Stomach smooth muscle (tissue), 2 donors: ENCODE data around the gene FEM1B.

Experiments
- H3K27ac ChIP-seq: one replicate; pipeline ENCODE4 v1.7.0; 2013; ENCODE audit warnings: mild to moderate bottlenecking, low read length, inconsistent platforms
- H3K27me3 ChIP-seq, 2 donors: one replicate each; pipeline ENCODE4 v1.7.0; 2013; ENCODE audit warnings: low read length in 2 of 2; ENCODE audit not compliant: insufficient read depth in 2 of 2, control insufficient read depth in 1 of 2
- H3K36me3 ChIP-seq, 2 donors: one replicate each; pipeline ENCODE4 v1.7.0; 2013; ENCODE audit warnings: low read length in 2 of 2; ENCODE audit not compliant: control insufficient read depth in 2 of 2, insufficient read depth in 2 of 2
- H3K4me1 ChIP-seq: one replicate; pipeline ENCODE4 v1.7.0; 2013; ENCODE audit warnings: low read length; ENCODE audit not compliant: control insufficient read depth, insufficient read depth
- H3K4me3 ChIP-seq, 2 donors: one replicate each; pipeline ENCODE4 v1.7.0; 2013; ENCODE audit warnings: low read length in 2 of 2
- H3K9ac ChIP-seq, 2 donors: one replicate each; pipeline ENCODE4 v1.7.0; 2013; ENCODE audit warnings: low read length in 2 of 2, mild to moderate bottlenecking in 1 of 2
- H3K9me3 ChIP-seq, 2 donors: one replicate each; pipeline ENCODE4 v1.7.0; 2013; ENCODE audit warnings: low read length in 2 of 2; ENCODE audit not compliant: control insufficient read depth in 2 of 2
- donor health status: healthy.
- donor health status: Pancreatic carcinoma.

The FEM1B gene

DNA sequence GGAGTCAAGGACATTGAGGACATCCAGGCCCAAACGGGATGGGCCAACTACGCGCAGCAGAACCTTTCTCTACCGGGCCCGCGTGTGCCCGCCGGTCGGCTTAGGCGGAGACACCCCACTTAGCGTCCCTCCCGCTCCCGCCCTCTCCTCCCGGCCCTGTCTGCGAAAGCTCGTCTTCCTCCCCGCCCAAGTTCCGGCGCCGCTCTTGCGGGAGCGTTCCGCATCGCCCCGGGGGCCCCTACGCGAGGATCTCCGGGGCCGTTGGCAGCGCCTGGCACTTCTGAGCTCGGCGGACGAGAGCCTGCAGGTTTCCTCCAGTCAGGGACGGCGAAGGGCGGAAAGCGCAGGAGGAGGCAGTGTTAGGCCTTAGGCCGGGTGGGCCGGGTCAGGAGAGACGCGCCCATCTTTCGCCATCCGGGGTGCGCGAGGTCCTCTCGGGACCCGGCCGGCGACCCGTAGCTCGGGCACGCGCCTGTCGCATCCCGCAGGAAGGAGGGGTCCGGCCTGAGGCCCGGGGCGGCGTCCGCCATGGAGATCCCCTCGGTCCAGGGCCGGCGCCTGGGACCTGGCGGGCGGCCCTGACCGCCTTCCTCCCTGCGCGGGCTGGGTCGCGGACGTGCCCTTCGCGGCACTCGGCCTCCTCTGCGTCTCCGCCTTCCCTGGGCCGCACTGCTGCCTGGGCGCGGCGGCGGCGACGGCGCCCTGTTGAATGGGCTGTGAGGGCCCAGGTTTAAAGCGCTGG is at the start of gene FEM1B:
Gene FEM1B, plus strand, starts transcription at position 143 of the 742 bp plus-strand sequence. CDS start 673 bp downstream, outside the sequence.
- H3K36me3 ChIP-seq: no peaks in the 10 kb centered on the region
- H3K9me3 ChIP-seq: no peaks in the 10 kb centered on the region
- H3K27ac ChIP-seq: peak within 1 kb of the TSS; percentile 100
- H3K4me1 ChIP-seq: peaks cover 30% of the 10 kb centered on the region
- no peaks in the 10 kb centered on the region for H3K27me3 ChIP-seq
- peak within 1 kb of the TSS; percentile 90 to 99 for H3K4me3 ChIP-seq
- H3K9ac ChIP-seq: peak within 1 kb of the TSS; percentile 98 to 99

DNA sequence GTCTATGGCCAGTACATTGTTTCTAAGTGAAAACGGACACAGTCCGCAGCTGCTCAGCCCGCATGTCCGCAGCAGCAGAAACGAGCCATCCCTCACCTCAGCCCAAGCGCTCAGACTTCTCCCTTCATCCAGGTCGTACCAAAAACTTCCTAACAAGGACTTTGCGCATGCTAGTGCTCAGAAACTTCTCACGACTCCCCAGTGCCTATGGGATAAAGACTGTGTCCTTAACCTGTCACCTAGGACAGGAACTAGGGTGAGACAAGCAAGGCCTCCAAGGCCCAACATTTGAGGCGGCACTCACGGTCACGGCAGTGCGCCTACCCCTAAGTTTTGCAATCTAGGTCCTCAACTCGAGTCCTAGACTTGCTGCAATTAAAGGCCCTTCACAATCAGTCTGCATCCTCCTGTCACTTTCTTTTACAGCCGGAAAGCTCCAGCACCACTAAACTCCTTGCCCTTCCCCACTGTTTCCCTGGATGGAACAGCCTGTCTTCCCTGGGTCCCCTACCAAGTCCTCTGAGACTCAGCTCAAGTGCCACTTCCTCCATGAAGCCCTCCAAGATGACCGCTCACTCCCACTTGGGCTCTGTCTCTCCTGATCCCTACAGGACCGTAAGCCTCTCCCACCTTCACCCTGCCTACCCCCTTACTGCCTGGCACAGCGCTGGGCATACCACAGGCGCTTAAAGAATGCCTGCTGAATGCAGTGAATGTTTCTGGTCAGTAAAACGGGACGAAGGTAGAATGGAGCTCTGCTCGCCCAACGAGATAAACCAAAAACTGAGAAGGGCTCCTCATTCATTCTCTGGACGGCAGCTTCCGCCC is 49.2 kb upstream of the FEM1B start:
- Histone ChIP-seq H3K9ac (peak overlapping the region; percentile 64 to 76), H3K9me3 (no peaks in the 10 kb centered on the region), H3K27ac (no peak overlapping the region), H3K27me3 (no peaks in the 10 kb centered on the region), H3K4me1 (peaks cover 22% of the 10 kb centered on the region), H3K4me3 (peak overlapping the region; percentile 83 to 84), H3K36me3 (no peaks in the 10 kb centered on the region)

DNA sequence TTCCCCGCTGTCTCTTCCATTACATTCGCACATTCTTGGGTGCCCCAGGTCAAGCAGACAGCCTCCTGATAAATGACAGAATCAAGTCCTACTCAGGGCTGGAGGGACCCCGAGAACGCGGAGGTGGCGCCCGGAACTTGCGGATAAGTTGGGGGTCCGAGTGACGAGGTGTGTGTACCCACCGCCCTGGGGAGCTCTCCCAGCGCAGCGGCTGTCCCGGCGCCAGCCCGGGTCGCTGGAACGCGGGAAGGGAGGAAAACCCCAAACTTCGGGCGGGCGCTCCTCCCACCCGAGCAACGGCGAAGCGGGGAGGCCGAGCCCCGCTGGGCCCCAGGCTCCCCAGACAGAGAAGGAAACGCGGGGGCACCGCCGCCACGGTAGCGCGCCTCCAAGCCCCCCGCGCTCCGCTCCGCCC is 48.6 kb upstream of the FEM1B start:
- Histone ChIP-seq H3K9ac (peak overlapping the region; percentile 64 to 76), H3K27ac (peak overlapping the region; percentile 18), H3K4me1 (peaks cover 22% of the 10 kb centered on the region), H3K36me3 (no peaks in the 10 kb centered on the region), H3K27me3 (no peaks in the 10 kb centered on the region), H3K9me3 (no peaks in the 10 kb centered on the region), H3K4me3 (peak overlapping the region; percentile 83 to 84)

DNA sequence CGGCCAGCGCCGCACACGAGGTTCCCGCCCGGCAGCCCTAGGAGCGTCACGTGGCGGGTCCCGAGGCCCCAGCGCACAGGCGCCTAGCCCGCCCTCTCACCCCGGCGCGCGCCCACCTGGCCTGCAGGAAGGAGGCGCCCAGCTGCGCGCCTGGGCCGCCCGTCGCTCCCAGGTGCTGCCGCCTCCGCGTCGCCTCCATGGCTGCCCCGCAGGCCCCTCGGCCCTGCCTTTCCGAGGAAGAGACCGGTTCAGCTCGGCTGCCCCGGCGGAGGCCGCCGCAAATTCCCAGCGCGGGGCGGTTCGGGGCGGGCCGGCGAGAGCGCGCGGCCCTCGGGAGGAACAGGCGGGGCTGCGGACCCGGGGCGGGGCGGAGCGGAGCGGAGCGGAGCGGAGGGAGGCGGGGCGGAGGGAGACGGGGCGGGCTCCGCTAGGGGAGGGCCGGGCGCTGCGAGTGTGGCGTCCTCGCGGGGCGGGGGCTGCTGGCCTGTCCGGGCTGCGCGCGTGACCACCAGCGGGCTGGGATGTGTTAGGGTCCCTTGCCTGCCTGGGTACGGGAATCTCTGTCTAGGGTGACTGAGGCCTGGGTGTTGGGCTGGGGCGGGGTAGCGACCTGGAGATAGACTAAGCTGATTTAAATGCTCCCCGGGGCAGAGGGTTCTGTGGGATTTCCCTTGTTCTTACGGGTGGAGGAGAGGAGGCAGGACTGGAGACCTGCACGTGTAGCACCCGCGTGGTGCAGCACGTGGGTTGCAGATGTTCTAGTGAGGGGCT is 48.0 kb upstream of the FEM1B start, which contains the start of gene CLN6:
Gene CLN6, minus strand, starts transcription at position 343 of the 771 bp plus-strand sequence. Its CDS starts 144 bp downstream, at position 199.
- H3K36me3 ChIP-seq: no peaks in the 10 kb centered on the region

DNA sequence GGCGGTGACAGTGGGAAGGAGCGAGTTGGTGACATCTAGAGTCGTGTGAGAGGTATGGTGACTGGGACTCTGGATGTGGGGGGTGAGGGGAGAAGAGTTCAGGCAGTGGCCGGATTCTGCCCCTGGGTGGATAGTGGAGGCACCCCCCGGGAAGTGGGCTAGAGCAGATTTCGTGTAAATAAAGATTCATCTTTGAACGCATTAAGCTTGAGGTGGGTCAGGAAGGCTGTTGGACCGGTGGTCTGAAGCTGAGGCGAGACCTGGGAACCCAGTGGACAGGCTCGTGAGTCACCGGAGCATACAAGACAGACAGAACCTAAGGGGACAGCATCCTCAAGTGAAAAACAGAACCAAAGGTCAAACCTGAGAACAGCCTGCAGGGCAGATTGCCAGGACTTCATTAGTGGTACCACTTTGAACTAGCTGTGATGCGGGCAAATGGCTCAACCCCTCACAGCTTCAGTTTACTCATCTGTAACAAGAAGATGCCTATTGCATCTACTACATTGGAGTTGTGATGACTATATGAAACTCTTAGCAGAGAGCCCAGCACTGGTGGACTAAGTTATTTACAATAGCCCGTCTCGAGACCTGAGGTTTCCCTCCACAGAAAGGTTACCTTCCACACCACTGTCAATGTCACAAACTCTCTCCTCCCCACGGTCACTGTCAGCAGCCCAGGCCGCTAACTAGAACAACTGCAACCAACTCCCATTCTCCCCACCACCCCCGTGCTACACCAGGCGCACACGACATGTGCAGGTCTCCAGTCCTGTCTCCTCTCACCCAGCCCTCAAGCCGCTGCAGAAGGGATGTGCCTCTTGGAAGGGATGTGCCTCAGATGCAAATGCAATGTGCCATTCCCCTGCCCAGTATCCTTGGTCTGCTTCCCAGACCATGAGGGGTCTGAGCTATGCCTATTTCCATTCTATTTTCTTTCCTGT is 47.1 kb upstream of the FEM1B start:
- Histone ChIP-seq H3K4me1 (peaks cover 22% of the 10 kb centered on the region), H3K9ac (peak overlapping the region; percentile 42 to 55), H3K4me3 (peak overlapping the region; percentile 83 to 84), H3K27ac (peak overlapping the region; percentile 18), H3K9me3 (no peaks in the 10 kb centered on the region), H3K36me3 (no peaks in the 10 kb centered on the region), H3K27me3 (no peaks in the 10 kb centered on the region)

More for the DNA sequence above, 48.0 kb upstream of the FEM1B start, which contains the start of gene CLN6:
- H3K27ac ChIP-seq: peak within 1 kb of the TSS; percentile 18
- peaks cover 22% of the 10 kb centered on the region for H3K4me1 ChIP-seq
- no peaks in the 10 kb centered on the region for H3K27me3 ChIP-seq
- H3K9ac ChIP-seq: peak within 1 kb of the TSS; percentile 64 to 76
- no peaks in the 10 kb centered on the region for H3K9me3 ChIP-seq
- peak within 1 kb of the TSS; percentile 83 to 84 for H3K4me3 ChIP-seq

DNA sequence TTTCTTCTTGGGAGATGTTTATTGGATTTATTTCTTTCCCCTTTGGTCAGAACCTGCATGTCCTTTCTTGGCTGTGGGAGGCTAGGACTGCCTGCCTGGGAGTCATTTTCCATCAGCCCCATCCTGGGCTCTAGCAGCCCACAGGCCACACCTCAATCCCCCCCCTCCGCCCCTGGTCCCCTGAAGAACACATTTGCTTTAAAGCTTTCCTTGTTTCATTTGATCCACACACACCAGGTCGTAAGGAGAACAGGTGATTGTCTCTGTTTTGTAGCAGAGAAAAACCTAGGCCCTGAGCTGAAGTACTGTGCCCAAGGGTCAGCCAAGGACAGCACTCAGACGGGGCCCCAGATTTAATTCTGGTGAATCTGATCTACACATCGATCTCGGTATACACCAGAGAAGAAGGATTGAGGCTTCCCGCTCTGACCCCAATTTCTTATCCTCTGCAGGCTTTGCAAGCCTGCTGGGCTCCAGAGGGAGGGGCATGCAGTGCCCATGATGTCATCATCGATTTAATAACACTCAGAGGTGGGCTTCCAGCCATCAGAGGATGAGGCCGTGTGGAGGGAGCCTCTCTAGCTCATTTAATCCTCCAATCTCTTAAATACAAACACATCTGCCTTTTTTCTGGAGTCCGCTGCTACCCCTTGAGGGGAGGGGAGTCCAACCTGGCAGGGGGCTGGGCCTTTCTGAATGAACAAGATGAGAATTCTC is 46.3 kb upstream of the FEM1B start:
- H3K9ac ChIP-seq: no peak overlapping the region
- H3K4me1 ChIP-seq: peaks cover 22% of the 10 kb centered on the region
- no peaks in the 10 kb centered on the region for H3K27me3 ChIP-seq
- no peaks in the 10 kb centered on the region for H3K9me3 ChIP-seq
- H3K27ac ChIP-seq: no peak overlapping the region
- no peaks in the 10 kb centered on the region for H3K36me3 ChIP-seq
- no peak overlapping the region for H3K4me3 ChIP-seq

DNA sequence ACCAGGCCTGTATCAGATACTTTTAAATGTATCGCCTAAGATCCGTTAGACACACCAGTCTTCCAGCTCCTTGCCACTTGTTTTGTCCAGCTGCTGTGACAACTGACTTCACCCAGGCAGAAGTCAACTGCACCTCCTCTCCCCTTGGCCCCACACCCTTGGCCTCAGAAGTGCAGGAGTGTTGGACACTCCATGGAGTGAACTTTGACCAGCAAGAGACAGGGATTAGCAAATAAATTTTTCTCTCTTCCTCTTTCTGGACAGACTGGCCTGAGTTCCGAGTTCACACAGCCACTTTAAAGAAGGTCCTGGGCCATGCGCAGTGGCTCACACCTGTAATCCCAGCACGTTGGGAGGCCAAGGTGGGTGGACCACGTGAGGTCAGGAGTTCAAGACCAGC is 45.1 kb upstream of the FEM1B start:
- H3K4me3 ChIP-seq: no peak overlapping the region
- no peak overlapping the region for H3K9ac ChIP-seq
- H3K27me3 ChIP-seq: no peaks in the 10 kb centered on the region
- no peaks in the 10 kb centered on the region for H3K9me3 ChIP-seq
- no peak overlapping the region for H3K27ac ChIP-seq
- no peaks in the 10 kb centered on the region for H3K36me3 ChIP-seq
- peaks cover 22% of the 10 kb centered on the region for H3K4me1 ChIP-seq

DNA sequence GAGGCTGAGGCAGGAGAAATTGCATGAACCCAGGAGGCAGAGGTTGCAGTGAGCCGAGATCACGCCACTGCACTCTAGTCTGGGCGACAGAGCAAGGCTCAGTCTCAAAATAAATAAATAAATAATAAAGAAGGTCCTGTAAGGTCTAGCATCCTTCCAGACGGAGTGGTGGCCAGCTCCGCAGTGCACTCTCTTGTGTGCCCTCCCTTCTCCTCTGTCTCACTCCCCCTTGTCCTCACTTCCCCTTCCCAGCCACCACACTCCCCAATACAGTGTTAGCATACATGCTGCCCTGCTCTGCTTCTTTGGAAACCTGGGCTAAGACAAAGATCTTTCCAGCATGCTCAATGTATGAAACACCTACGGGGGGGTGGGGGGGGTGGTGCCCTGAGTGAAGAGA is 44.6 kb upstream of the FEM1B start:
- no peaks in the 10 kb centered on the region for H3K9me3 ChIP-seq
- no peaks in the 10 kb centered on the region for H3K27me3 ChIP-seq
- no peak overlapping the region for H3K4me3 ChIP-seq
- H3K36me3 ChIP-seq: no peaks in the 10 kb centered on the region
- H3K4me1 ChIP-seq: peaks cover 17% of the 10 kb centered on the region
- H3K9ac ChIP-seq: no peak overlapping the region
- H3K27ac ChIP-seq: no peak overlapping the region

DNA sequence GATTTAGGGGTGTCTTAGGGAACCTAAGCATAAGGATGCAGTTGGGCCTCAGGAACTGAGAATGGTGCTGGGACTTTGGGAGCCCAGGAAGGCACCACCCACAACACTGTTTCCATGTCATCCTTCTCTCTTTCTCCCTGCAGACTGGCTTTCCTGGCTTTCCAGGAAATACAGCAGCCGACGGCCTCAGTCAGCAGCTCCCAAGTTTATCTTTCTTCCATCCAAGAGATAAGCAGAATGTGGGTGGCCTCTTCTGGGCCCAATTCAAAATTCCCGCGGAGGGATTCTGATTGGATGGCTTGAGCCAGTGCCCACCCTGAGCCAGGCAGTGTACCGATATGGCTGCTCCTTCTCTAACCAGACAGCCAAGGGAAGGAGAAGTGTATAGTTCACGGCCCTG is 43.5 kb upstream of the FEM1B start:
- Histone ChIP-seq H3K4me3 (no peak overlapping the region), H3K27me3 (no peaks in the 10 kb centered on the region), H3K4me1 (peaks cover 9% of the 10 kb centered on the region), H3K9ac (no peak overlapping the region), H3K9me3 (no peaks in the 10 kb centered on the region), H3K36me3 (no peaks in the 10 kb centered on the region), H3K27ac (no peak overlapping the region)
